Vagina (tissue), 2 donors: ENCODE results near the gene ATP6V1C2. TPM values are rescaled to one million over a fixed set of nuclear protein-coding genes. Genes with fewer than 3 reads are reported as not detected.

Experiments used
- DNase-seq, 2 donors: peaks; one replicate each; pipeline ENCODE4 v3.0.0-alpha.2; 2017; ENCODE audit errors: extremely low spot score in 2 of 2
- H3K27ac ChIP-seq: fragments of 200-600 bp; sonication (generic); one replicate; pipeline ENCODE4 v1.5.1; 2019
- H3K27me3 ChIP-seq: fragments of 200-600 bp; sonication (generic); one replicate; pipeline ENCODE4 v1.5.1; 2019
- H3K36me3 ChIP-seq, 2 donors: fragments of 200-600 bp; sonication (generic); one replicate each; pipeline ENCODE4 v1.5.1; 2017 to 2019
- H3K4me1 ChIP-seq: fragments of 200-600 bp; sonication (generic); one replicate; pipeline ENCODE4 v1.5.1; 2019
- H3K4me3 ChIP-seq, 2 donors: fragments of 200-600 bp; sonication (generic); 1 replicate in 1 of 2; 2 replicates in 1 of 2; pipeline ENCODE4 v1.5.1; 2016 to 2019
- H3K9me3 ChIP-seq: fragments of 200-600 bp; sonication (generic); one replicate; pipeline ENCODE4 v1.5.1; 2019
- POLR2A ChIP-seq, 2 donors: fragments of 450-650 bp; IDR thresholded peaks; one replicate each; pipeline ENCODE4 v1.6.1; 2017; ENCODE audit warnings: antibody characterized with exemption in 2 of 2, mild to moderate bottlenecking in 2 of 2, moderate library complexity in 2 of 2
- POLR2AphosphoS5 ChIP-seq, 2 donors: sonication (generic); formaldehyde crosslinking; IDR thresholded peaks; one replicate each; pipeline ENCODE4 v1.9.0; 2017; ENCODE audit warnings: antibody characterized with exemption in 2 of 2, mild to moderate bottlenecking in 2 of 2, low read depth in 1 of 2; ENCODE audit not compliant: insufficient read depth in 1 of 2
- intact Hi-C: fragments of 100-400 bp; cut with DNase I; formaldehyde crosslinking; loops from one replicate; pipeline ENCODE4 v1.15.1; 2023
- total RNA-seq: library from RNA; depleted of rRNA; stranded (reverse); fragments of >200 nt; gene quantifications from one replicate; pipeline ENCODE4 v1.2.3, GENCODE V29; 2016
- TF ChIP-seq, protein P1 (sequence below), 3 experiments: fragments of 450-650 bp in 2 of 3; fragments of 200-600 bp in 1 of 3; sonication (generic) in 1 of 3; IDR thresholded peaks; one replicate each; pipeline ENCODE4 v1.5.1; 2017 to 2019; ENCODE audit warnings: antibody characterized with exemption in 3 of 3, mild to moderate bottlenecking in 2 of 3, moderate library complexity in 2 of 3

The ATP6V1C2 gene
- total RNA-seq, 1 donor from 2014 or later = 134 TPM

DNA sequence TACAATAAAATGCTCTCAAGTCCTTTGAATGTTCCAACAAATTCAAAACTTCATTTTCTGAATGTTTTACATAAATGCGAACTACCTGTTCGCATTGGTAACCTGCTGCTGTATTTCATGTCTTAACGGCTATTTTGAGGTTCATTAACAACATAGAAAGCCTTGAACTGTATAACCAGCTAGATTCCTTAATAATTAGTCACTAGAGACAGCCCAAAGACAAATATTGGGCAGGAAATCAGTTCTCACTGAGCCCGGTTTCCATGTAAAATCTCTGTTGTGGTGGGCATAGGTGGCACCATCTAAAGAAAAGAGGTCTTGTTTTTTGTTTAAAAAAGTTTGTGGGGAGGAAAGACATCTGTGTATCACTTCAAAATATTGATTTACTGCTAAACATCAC lies 62.0 kb downstream of the ATP6V1C2 start:
- Histone ChIP-seq H3K36me3 (peaks cover 0 to 76% of the 10 kb centered on the region in 2 donors), H3K9me3 (no peaks in the 10 kb centered on the region), H3K27me3 (no peaks in the 10 kb centered on the region), H3K4me1 (no peaks in the 10 kb centered on the region), H3K27ac (no peak overlapping the region), H3K4me3 (no peak overlapping the region)
- TF ChIP-seq POLR2A (IDR thresholded peaks at IDR 0.05) = no peak
- TF ChIP-seq, protein P1, sequence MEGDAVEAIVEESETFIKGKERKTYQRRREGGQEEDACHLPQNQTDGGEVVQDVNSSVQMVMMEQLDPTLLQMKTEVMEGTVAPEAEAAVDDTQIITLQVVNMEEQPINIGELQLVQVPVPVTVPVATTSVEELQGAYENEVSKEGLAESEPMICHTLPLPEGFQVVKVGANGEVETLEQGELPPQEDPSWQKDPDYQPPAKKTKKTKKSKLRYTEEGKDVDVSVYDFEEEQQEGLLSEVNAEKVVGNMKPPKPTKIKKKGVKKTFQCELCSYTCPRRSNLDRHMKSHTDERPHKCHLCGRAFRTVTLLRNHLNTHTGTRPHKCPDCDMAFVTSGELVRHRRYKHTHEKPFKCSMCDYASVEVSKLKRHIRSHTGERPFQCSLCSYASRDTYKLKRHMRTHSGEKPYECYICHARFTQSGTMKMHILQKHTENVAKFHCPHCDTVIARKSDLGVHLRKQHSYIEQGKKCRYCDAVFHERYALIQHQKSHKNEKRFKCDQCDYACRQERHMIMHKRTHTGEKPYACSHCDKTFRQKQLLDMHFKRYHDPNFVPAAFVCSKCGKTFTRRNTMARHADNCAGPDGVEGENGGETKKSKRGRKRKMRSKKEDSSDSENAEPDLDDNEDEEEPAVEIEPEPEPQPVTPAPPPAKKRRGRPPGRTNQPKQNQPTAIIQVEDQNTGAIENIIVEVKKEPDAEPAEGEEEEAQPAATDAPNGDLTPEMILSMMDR (IDR thresholded peaks at IDR 0.05) = no peak
- TF ChIP-seq POLR2AphosphoS5 (IDR thresholded peaks at IDR 0.05; ENCODE audit: insufficient read depth in 1 of 2, low read depth in 1 of 2) = no peak
- intact Hi-C loops = no loop called here
- DNase-seq = no peak

DNA sequence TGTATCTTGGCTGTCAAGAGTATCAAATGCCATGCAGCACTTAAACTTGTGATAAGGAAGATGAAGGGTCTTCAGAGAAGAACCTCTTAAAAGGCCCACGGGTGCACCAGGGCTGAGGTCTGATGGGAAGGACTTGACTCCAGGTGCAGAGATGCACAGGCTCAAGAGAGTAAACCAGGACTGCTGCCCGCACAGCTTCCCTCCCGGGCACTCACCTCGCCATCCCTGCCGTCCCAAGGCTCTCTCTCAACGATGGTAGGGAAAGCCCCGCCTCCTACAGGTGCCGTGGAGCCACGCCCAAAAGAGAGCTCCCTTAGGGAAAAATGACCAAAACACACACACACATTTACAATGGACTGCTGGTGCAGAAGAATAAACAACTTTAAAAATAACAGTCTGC lies 63.3 kb downstream of the ATP6V1C2 start:
- H3K36me3 ChIP-seq = peaks cover 0 to 87% of the 10 kb centered on the region in 2 donors
- intact Hi-C loops = no loop called here
- no peaks in the 10 kb centered on the region for H3K9me3 ChIP-seq
- no peak for TF ChIP-seq POLR2AphosphoS5 (IDR thresholded peaks at IDR 0.05; ENCODE audit: insufficient read depth in 1 of 2, low read depth in 1 of 2)
- no peak for TF ChIP-seq POLR2A (IDR thresholded peaks at IDR 0.05)
- TF ChIP-seq, protein P1 (IDR thresholded peaks at IDR 0.05) = no peak
- no peaks in the 10 kb centered on the region for H3K4me1 ChIP-seq
- no peaks in the 10 kb centered on the region for H3K27me3 ChIP-seq
- H3K27ac ChIP-seq = no peak overlapping the region
- H3K4me3 ChIP-seq = no peak overlapping the region
- no peak for DNase-seq

DNA sequence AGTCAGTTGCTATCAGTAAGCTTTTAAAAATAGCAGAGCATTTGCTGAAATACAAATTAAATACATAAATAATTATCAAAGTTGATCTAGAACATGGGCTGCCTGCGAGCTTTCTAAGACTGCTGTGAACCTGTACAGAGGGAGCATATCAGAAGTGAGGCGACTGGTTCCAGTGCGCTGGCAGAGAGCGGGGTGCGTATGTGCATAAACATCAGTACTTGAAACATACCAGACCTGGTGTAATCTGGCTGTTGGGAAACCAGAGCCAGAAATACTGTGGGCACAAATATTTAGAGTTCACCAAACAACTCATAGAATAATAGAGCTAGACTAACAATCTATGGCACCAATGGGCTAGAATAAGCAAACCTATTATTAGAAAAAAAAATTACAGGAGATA lies 63.8 kb downstream of the ATP6V1C2 start:
- no peaks in the 10 kb centered on the region for H3K9me3 ChIP-seq
- no peak for TF ChIP-seq POLR2A (IDR thresholded peaks at IDR 0.05)
- TF ChIP-seq, protein P1 (IDR thresholded peaks at IDR 0.05) = no peak
- TF ChIP-seq POLR2AphosphoS5 (IDR thresholded peaks at IDR 0.05; ENCODE audit: insufficient read depth in 1 of 2, low read depth in 1 of 2) = no peak
- no peaks in the 10 kb centered on the region for H3K4me1 ChIP-seq
- intact Hi-C loops = no loop called here
- no peak overlapping the region for H3K4me3 ChIP-seq
- no peak overlapping the region for H3K27ac ChIP-seq
- H3K27me3 ChIP-seq = no peaks in the 10 kb centered on the region
- DNase-seq = no peak
- H3K36me3 ChIP-seq = peaks cover 0 to 87% of the 10 kb centered on the region in 2 donors

DNA sequence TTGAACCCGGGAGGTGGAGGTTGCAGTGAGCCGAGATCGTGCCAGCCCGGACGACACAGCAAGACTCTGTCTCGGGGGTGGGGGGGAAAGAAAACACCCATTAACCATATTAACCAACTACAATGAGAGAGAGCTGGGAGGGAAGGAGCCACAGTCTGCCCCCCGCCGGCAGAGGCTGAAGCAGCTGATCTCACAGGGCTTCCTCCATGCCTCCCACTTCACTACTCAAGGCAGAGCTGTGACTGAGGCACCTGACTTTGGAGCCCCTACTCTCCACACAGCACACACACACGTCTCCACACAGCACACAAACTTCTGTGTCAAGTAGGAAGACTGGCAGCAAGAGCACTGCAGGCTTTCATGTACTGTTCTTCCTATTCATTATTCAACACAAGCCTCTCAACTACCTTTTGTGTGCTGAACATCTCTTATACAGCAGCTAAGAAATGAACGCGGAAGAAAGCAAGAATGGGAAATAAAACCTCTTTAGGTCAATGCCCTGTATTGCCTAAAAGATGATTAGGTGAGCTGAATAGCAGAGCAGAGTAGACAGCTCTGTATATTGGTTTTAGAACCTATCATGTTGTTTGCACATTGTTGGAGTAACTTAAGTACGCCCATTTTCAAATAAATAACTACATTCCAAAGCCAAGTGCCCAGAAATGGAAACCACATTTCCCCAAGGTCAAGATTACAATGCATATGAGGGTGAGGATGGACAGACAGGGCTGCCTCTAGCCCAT lies 65.0 kb downstream of the ATP6V1C2 start:
- DNase-seq = no peak
- H3K4me3 ChIP-seq = no peak overlapping the region
- TF ChIP-seq POLR2AphosphoS5 (IDR thresholded peaks at IDR 0.05; ENCODE audit: insufficient read depth in 1 of 2, low read depth in 1 of 2) (no peak), POLR2A (IDR thresholded peaks at IDR 0.05) (no peak)
- H3K9me3 ChIP-seq = no peaks in the 10 kb centered on the region
- no peak overlapping the region for H3K27ac ChIP-seq
- H3K4me1 ChIP-seq = no peaks in the 10 kb centered on the region
- peaks cover 0 to 88% of the 10 kb centered on the region in 2 donors for H3K36me3 ChIP-seq
- intact Hi-C loops = no loop called here
- H3K27me3 ChIP-seq = no peaks in the 10 kb centered on the region

DNA sequence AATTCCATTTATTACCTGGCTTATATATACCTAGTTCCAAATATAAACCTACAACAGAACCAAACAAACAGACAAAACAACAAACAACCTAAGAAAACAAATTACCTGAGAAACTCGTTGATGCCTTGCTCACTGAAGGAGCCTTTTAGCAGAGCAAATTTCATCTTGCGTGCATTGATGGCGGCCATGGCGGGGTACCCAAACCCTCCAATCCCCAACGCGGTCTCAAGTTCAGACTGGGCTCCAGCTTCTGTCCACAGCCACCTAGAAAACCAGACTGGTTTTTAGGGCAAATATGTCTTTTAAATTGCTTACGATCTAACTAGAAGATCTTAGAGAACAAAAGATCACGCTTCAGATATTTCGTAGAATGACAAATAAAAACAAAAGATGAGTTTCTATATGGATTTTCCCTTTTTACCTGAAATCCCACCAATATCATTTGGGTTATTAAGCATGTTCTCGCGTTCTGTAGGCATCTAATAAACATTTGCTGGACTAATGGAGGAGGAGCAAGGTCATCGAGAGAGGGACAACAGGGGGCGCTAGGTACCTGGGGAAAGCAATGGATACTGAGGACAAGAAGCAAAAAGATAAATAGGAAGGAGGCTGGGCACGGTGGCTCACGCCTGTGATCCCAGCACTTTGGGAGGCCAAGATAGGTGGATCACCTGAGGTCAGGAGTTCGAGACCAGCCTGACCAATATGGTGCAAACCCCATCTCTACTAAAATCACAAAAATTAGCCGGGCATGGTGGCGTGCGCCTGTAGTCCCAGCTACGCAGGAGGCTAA lies 65.9 kb downstream of the ATP6V1C2 start:
- no peak for DNase-seq
- no peaks in the 10 kb centered on the region for H3K4me1 ChIP-seq
- peaks cover 0 to 89% of the 10 kb centered on the region in 2 donors for H3K36me3 ChIP-seq
- H3K9me3 ChIP-seq = no peaks in the 10 kb centered on the region
- TF ChIP-seq POLR2A (IDR thresholded peaks at IDR 0.05) (no peak), POLR2AphosphoS5 (IDR thresholded peaks at IDR 0.05; ENCODE audit: insufficient read depth in 1 of 2, low read depth in 1 of 2) (no peak)
- TF ChIP-seq, protein P1 (IDR thresholded peaks at IDR 0.05) = no peak
- H3K27me3 ChIP-seq = no peaks in the 10 kb centered on the region
- no peak overlapping the region for H3K27ac ChIP-seq
- H3K4me3 ChIP-seq = no peak overlapping the region
- intact Hi-C loops = no loop called here
